GM23338 (cell line): ENCODE results near the gene TMTC2. TPM values are rescaled to one million over a fixed set of nuclear protein-coding genes. Genes with fewer than 3 reads are reported as not detected.

ENCODE experiments used
- ATAC-seq: fragments of 200-7000 bp; cut with Tn5 transposase; 3 replicates; pipeline ENCODE4 v1.9.1; 2020
- DNase-seq: peaks from one replicate; pipeline ENCODE4 v3.0.0-alpha.2; 2015; ENCODE audit warnings: low spot score
- H2AFZ ChIP-seq: fragments of 200-600 bp; sonication (generic); 2 replicates; pipeline ENCODE4 v1.8.0; 2016; ENCODE audit warnings: antibody characterized with exemption, mild to moderate bottlenecking, moderate library complexity
- H3F3A ChIP-seq: fragments of 200-600 bp; sonication (generic); replicated peaks from 2 replicates; pipeline ENCODE4 v1.8.0; 2017; ENCODE audit warnings: antibody characterized with exemption, mixed run types, low read depth
- H3K27ac ChIP-seq: fragments of 200-600 bp; sonication (generic); 2 replicates; pipeline ENCODE4 v1.6.1; 2016; ENCODE audit warnings: low read depth
- H3K27me3 ChIP-seq: fragments of 200-600 bp; sonication (generic); 2 replicates; pipeline ENCODE4 v1.8.0; 2016; ENCODE audit warnings: mild to moderate bottlenecking, mixed run types, moderate library complexity; ENCODE audit not compliant: insufficient read depth
- H3K36me3 ChIP-seq: fragments of 200-600 bp; sonication (generic); 2 replicates; pipeline ENCODE4 v1.8.0; 2016; ENCODE audit warnings: mild to moderate bottlenecking; ENCODE audit not compliant: insufficient read depth
- H3K4me1 ChIP-seq: fragments of 200-600 bp; sonication (generic); 2 replicates; pipeline ENCODE4 v1.8.0; 2016; ENCODE audit warnings: mild to moderate bottlenecking, moderate library complexity; ENCODE audit not compliant: insufficient read depth
- H3K4me2 ChIP-seq: fragments of 200-600 bp; sonication (generic); 2 replicates; pipeline ENCODE4 v1.7.1; 2017; ENCODE audit warnings: mixed run types
- H3K4me3 ChIP-seq: fragments of 200-600 bp; sonication (generic); 2 replicates; pipeline ENCODE4 v1.6.1; 2016; ENCODE audit warnings: mixed run types
- H3K79me2 ChIP-seq: fragments of 200-600 bp; sonication (generic); replicated peaks from 2 replicates; pipeline ENCODE4 v1.8.0; 2017; ENCODE audit warnings: mild to moderate bottlenecking; ENCODE audit not compliant: insufficient read depth
- H3K9me2 ChIP-seq: fragments of 200-600 bp; sonication (generic); 2 replicates; pipeline ENCODE4 v1.8.0; 2017; ENCODE audit not compliant: insufficient read depth
- H4K20me1 ChIP-seq: fragments of 200-600 bp; sonication (generic); replicated peaks from 2 replicates; pipeline ENCODE4 v1.8.0; 2017; ENCODE audit warnings: mild to moderate bottlenecking; ENCODE audit not compliant: insufficient read depth
- H3K27ac Mint-ChIP-seq: 2 replicates; pipeline ENCODE4 v1.8.0; 2020; ENCODE audit warnings: inconsistent platforms, mild to moderate bottlenecking, moderate library complexity, mixed read lengths
- H3K27me3 Mint-ChIP-seq: 3 replicates; pipeline ENCODE4 v1.8.0; 2022; ENCODE audit warnings: low read depth, mild to moderate bottlenecking, moderate library complexity, mixed read lengths, inconsistent platforms; ENCODE audit not compliant: insufficient read depth, poor library complexity
- H3K36me3 Mint-ChIP-seq: 3 replicates; pipeline ENCODE4 v1.8.0; 2021; ENCODE audit warnings: low read depth, mild to moderate bottlenecking, inconsistent platforms, moderate library complexity, mixed read lengths
- H3K4me1 Mint-ChIP-seq: 3 replicates; pipeline ENCODE4 v1.8.0; 2020; ENCODE audit warnings: mild to moderate bottlenecking, inconsistent platforms, mixed read lengths
- H3K4me3 Mint-ChIP-seq: 3 replicates; pipeline ENCODE4 v1.8.0; 2021; ENCODE audit warnings: moderate library complexity, mild to moderate bottlenecking, inconsistent platforms, mixed read lengths
- H3K9me3 Mint-ChIP-seq: 3 replicates; pipeline ENCODE4 v1.8.0; 2020; ENCODE audit warnings: moderate library complexity, mild to moderate bottlenecking, inconsistent platforms, mixed read lengths
- CTCF ChIP-seq, 2 experiments: fragments of 200-600 bp in 1 of 2; sonication (generic) in 1 of 2; conservative IDR thresholded peaks; 2 replicates each; pipeline versions ENCODE4 v1.5.1 to v1.6.1; 2016 to 2017; ENCODE audit warnings: antibody characterized with exemption in 2 of 2, low read depth in 2 of 2, mild to moderate bottlenecking in 2 of 2, moderate library complexity in 1 of 2
- EZH2phosphoT487 ChIP-seq: fragments of 200-600 bp; sonication (generic); IDR thresholded peaks from one replicate; pipeline ENCODE4 v1.8.1; 2018; ENCODE audit warnings: antibody characterized with exemption; ENCODE audit not compliant: unreplicated experiment
- JUNB ChIP-seq: IDR thresholded peaks from one replicate; pipeline ENCODE4 v1.6.1; 2016; ENCODE audit warnings: antibody characterized with exemption; ENCODE audit not compliant: unreplicated experiment
- ZNF114 ChIP-seq: fragments of 250-450 bp; sonication (Bioruptor Pico); IDR thresholded peaks from 2 replicates; pipeline ENCODE4 v1.5.0; 2020; ENCODE audit warnings: mild to moderate bottlenecking, moderate library complexity
- ZNF331 ChIP-seq: fragments of 250-450 bp; sonication (Bioruptor Pico); IDR thresholded peaks from 2 replicates; pipeline ENCODE4 v1.5.0; 2020; ENCODE audit warnings: low read depth, mild to moderate bottlenecking, moderate library complexity
- polyA plus RNA-seq: library from polyadenylated mRNA; unstranded; fragments of >200 nt; fragmentation: Nextera tagmentation; extraction: Ambion mirVana; gene quantifications from 2 replicates; pipeline ENCODE4 v1.2.1, GENCODE V29; 2016
- total RNA-seq: library from RNA; depleted of rRNA; stranded (reverse); fragments of >200 nt; shearing (Covaris generic); gene quantifications from 2 replicates; pipeline ENCODE4 v1.2.3, GENCODE V29; 2014
- TF ChIP-seq, protein P1 (sequence below): IDR thresholded peaks from one replicate; pipeline ENCODE4 v1.6.1; 2018; ENCODE audit warnings: antibody characterized with exemption; ENCODE audit not compliant: unreplicated experiment

Gene TMTC2
- total and polyA plus RNA-seq, 2 experiments from 2014 or later = 0.57 to 6.5 TPM

DNA sequence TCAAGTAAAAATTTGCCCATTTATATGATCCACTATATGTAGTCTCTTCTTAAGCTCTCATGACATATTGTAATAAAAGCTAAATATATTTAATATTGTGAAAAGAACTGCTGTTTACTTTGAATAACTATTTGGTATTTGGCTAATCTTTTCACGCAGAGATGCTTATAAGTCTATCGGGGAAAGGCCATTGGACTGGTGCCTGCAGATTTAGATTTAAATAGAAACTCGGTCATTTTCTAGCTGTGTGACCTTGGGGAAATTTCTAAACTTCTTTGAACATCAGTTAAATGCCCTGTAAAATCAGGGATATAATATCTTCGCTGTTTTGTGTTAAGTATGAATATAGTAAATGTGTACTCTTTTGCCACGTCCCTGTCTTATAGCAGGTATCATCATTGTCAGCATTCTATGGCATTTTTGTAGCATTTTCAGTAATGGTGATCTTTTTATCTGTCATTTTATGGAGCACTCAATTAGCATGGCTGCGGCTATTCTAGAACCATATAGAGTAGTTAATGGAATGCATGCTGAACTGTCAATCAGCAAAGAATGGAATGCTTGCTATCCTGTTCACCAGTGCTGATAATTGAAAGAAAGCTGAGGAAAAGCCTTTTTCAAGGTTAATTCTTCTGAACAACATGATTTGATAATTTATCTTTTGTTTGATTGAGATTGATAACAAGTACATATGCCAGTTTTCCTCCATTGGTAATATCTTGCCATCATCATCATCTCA, 181.2 kb downstream of the TMTC2 start:
- Histone ChIP-seq H3K4me3 (no peak overlapping the region), H3K4me2 (no peak overlapping the region), H3K79me2 (no peaks in the 10 kb centered on the region), H4K20me1 (no peaks in the 10 kb centered on the region), H3F3A (no peaks in the 10 kb centered on the region), H3K4me1 (peaks cover 18% of the 10 kb centered on the region), H2AFZ (no peak overlapping the region), H3K27me3 (no peaks in the 10 kb centered on the region), H3K27ac (no peak overlapping the region), H3K9me2 (no peaks in the 10 kb centered on the region), H3K36me3 (no peaks in the 10 kb centered on the region)
- Mint-ChIP-seq H3K4me1 (peaks cover 36% of the 10 kb centered on the region), H3K9me3 (no peaks in the 10 kb centered on the region), H3K27me3 (peaks cover 2% of the 10 kb centered on the region), H3K4me3 (no peak overlapping the region), H3K36me3 (no peaks in the 10 kb centered on the region), H3K27ac (no peak overlapping the region)
- peak; percentile 41 for DNase-seq
- ATAC-seq = no peak
- TF ChIP-seq ZNF331 (CRISPR knock-in tag) = no peak
- TF ChIP-seq, protein P1, sequence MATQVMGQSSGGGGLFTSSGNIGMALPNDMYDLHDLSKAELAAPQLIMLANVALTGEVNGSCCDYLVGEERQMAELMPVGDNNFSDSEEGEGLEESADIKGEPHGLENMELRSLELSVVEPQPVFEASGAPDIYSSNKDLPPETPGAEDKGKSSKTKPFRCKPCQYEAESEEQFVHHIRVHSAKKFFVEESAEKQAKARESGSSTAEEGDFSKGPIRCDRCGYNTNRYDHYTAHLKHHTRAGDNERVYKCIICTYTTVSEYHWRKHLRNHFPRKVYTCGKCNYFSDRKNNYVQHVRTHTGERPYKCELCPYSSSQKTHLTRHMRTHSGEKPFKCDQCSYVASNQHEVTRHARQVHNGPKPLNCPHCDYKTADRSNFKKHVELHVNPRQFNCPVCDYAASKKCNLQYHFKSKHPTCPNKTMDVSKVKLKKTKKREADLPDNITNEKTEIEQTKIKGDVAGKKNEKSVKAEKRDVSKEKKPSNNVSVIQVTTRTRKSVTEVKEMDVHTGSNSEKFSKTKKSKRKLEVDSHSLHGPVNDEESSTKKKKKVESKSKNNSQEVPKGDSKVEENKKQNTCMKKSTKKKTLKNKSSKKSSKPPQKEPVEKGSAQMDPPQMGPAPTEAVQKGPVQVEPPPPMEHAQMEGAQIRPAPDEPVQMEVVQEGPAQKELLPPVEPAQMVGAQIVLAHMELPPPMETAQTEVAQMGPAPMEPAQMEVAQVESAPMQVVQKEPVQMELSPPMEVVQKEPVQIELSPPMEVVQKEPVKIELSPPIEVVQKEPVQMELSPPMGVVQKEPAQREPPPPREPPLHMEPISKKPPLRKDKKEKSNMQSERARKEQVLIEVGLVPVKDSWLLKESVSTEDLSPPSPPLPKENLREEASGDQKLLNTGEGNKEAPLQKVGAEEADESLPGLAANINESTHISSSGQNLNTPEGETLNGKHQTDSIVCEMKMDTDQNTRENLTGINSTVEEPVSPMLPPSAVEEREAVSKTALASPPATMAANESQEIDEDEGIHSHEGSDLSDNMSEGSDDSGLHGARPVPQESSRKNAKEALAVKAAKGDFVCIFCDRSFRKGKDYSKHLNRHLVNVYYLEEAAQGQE = no peak
- TF ChIP-seq ZNF114 (CRISPR knock-in tag) = no peak

DNA sequence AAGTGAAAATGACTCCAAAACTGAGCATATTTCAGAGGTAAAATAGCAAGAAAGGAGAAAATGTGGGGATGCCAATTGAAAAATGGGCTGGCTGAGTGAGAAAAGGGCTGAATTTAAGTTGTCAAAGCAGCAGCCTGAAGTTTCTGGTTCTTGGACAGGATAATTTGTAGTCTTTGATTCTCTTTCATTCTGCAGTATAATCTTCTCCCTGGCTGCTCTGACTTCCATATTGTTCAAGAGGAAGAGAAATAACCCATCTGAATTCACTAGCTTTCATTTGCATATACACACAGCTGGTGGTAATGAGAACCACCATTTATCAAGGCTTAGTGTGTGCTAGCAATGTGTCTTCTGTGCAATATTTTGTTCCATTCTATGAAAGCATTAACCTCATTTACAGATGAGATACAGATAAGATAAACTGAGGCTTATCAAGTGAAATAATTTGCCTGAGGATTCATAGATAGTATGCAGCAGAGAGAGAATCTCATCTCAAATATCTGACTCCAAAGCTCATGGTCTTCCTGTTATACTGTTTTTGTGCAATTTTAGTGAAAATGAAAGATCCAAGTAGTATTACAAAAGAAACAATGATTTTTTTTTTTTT, 184.2 kb downstream of the TMTC2 start:
- Mint-ChIP-seq H3K36me3 (no peaks in the 10 kb centered on the region), H3K9me3 (no peaks in the 10 kb centered on the region), H3K4me1 (peaks cover 40% of the 10 kb centered on the region), H3K27ac (no peak overlapping the region), H3K27me3 (peaks cover 2% of the 10 kb centered on the region), H3K4me3 (no peak overlapping the region)
- Histone ChIP-seq H3K9me2 (no peaks in the 10 kb centered on the region), H3K27me3 (no peaks in the 10 kb centered on the region), H3K4me2 (peak overlapping the region; percentile 5; the same call in 1 of the 2 replicates), H4K20me1 (no peaks in the 10 kb centered on the region), H3K36me3 (no peaks in the 10 kb centered on the region), H3K27ac (no peak overlapping the region), H2AFZ (no peak overlapping the region), H3F3A (no peaks in the 10 kb centered on the region), H3K4me3 (no peak overlapping the region), H3K4me1 (peaks cover 13% of the 10 kb centered on the region), H3K79me2 (no peaks in the 10 kb centered on the region)
- no peak for DNase-seq
- ATAC-seq = no peak
- TF ChIP-seq ZNF331 (CRISPR knock-in tag) (no peak), JUNB (no peak), EZH2phosphoT487 (no peak), CTCF (conservative IDR thresholded peaks at IDR 0.05; ENCODE audit: low read depth in 2 of 2) (no peak)
- TF ChIP-seq, protein P1 = no peak
